Calu3 (cell line): ENCODE data around the gene PHC3. TPM values are rescaled to one million over a fixed set of nuclear protein-coding genes. Genes with fewer than 3 reads are reported as not detected.

Experiments
- BruUV-seq: library from RNA; stranded (reverse); fragments of 400-500 nt; replicated peaks from 2 replicates; lab custom pipeline; 2021; lab: Mats Ljungman, UMichigan
- CTCF ChIA-PET: fragments of 300-600 bp; sonication (Branson Sonifier 250); formaldehyde crosslinking; loops from one replicate; lab custom pipeline; 2022; ENCODE audit warnings: antibody characterized with exemption; lab: Charles Lee
- DNase-seq: peaks from one replicate; pipeline ENCODE4 v3.0.0; 2022
- H3K27ac Mint-ChIP-seq: one replicate; pipeline ENCODE4 v1.8.0; 2022; ENCODE audit warnings: mixed read lengths; ENCODE audit not compliant: unreplicated experiment
- H3K27me3 Mint-ChIP-seq: one replicate; pipeline ENCODE4 v1.8.0; 2022; ENCODE audit warnings: mixed read lengths; ENCODE audit not compliant: unreplicated experiment
- H3K36me3 Mint-ChIP-seq: one replicate; pipeline ENCODE4 v1.8.0; 2022; ENCODE audit warnings: mild to moderate bottlenecking, moderate library complexity, mixed read lengths; ENCODE audit not compliant: insufficient read depth, unreplicated experiment
- H3K4me1 Mint-ChIP-seq: one replicate; pipeline ENCODE4 v1.8.0; 2022; ENCODE audit warnings: mild to moderate bottlenecking, low read depth, mixed read lengths; ENCODE audit not compliant: unreplicated experiment
- H3K4me3 Mint-ChIP-seq: one replicate; pipeline ENCODE4 v1.8.0; 2022; ENCODE audit warnings: mild to moderate bottlenecking, low read depth, moderate library complexity, mixed read lengths; ENCODE audit not compliant: unreplicated experiment
- H3K9me3 Mint-ChIP-seq: one replicate; pipeline ENCODE4 v1.8.0; 2022; ENCODE audit warnings: low read depth, mixed read lengths; ENCODE audit not compliant: unreplicated experiment
- CTCF ChIP-seq: fragments of 200-600 bp; IDR thresholded peaks from one replicate; pipeline ENCODE4 v1.8.0; 2022; ENCODE audit warnings: antibody characterized with exemption; ENCODE audit not compliant: unreplicated experiment
- intact Hi-C: fragments of 100-400 bp; cut with micrococcal nuclease; formaldehyde crosslinking; loops from one replicate; pipeline ENCODE4 v1.10.0; 2022; ENCODE audit not compliant: unreplicated experiment
- total RNA-seq: library from RNA; stranded (reverse); gene quantifications from 2 replicates; pipeline ENCODE4 v1.2.3, GENCODE V29; 2022

Gene PHC3
- total RNA-seq, 1 experiment from 2014 or later, result 113 TPM

DNA sequence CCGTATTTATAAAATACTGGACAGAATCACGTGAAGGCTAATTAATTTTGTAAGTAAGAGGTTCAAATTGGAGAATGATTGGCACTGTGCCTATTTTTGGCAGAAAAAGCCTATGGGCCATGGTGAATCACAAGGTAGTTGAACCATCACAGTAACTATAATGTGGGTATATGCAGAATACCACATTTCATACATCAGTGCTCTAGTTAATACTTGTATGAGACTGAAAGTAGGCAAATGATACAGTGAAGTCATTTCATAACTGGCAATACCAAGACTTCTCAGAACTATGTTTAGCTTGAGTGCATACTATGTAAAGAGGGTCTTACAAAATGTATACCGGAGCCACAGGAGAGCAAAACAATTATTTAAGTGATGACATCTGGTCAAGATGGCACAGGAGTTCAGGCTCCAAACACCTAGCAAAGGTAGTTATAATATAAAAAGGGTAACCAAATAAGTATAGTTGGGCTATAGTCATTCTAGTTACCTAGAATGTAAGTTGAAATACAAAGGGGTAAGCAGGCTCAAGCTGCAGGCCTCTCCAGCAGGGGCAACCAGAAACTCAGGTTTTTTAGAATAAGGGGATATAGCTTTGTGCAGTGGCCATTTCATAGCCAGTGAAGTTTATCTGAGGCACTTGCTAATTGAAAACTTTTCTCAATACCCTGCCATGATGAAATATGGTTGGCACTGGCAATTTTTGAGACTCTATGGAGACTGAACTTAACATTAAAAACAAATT lies 124.7 kb downstream of the PHC3 start:
- H3K27ac Mint-ChIP-seq, result no peak overlapping the region
- peaks cover under 1% of the 10 kb centered on the region for H3K36me3 Mint-ChIP-seq
- H3K4me1 Mint-ChIP-seq, result peaks cover 25% of the 10 kb centered on the region
- H3K27me3 Mint-ChIP-seq, result no peaks in the 10 kb centered on the region
- intact Hi-C loops, result no loop called here
- no peak overlapping the region for H3K4me3 Mint-ChIP-seq
- no peaks in the 10 kb centered on the region for H3K9me3 Mint-ChIP-seq
- no peak for DNase-seq
- no TSS peak for BruUV-seq
- CTCF ChIA-PET, result no interaction called here
- no peak for TF ChIP-seq CTCF

DNA sequence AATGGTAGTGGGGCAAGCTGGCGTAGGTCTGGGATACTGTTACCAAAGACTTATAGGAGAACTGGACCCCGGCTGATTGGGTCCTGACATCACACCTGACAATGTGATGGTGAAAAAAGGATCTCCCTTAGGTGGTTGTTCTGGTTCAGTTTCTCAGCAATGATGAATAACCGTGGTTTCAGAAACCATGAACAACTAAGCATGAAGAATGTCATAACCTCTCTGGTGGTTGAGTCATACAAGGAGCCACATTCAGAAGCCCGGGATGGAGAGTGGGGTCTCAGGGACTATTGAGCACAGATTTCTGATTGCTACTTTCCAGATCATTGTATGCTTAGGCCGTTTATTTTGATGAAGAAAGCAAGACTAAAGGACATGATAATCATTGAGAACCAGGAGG lies 126.3 kb downstream of the PHC3 start:
- intact Hi-C loops, result no loop called here
- no TSS peak for BruUV-seq
- Mint-ChIP-seq H3K9me3 (no peaks in the 10 kb centered on the region), H3K4me1 (peaks cover 32% of the 10 kb centered on the region), H3K4me3 (no peak overlapping the region), H3K36me3 (no peaks in the 10 kb centered on the region), H3K27ac (no peak overlapping the region), H3K27me3 (no peaks in the 10 kb centered on the region)
- no peak for DNase-seq
- CTCF ChIA-PET, result interaction anchor here (0.7 to 0.9 kb wide), 2 partner anchors 8 to 179 kb away, joined by 4 to 8 read pairs; no protein-coding TSS in a partner anchor
- TF ChIP-seq CTCF, result no peak

- no peaks in the 10 kb centered on the region for H3K9me3 Mint-ChIP-seq
- peaks cover 43% of the 10 kb centered on the region for H3K4me1 Mint-ChIP-seq
- peak; percentile 55 for TF ChIP-seq CTCF
- DNase-seq, result no peak
- CTCF ChIA-PET, result interaction anchor here (0.6 to 1.6 kb wide), 10 partner anchors 8 to 192 kb away, joined by 3 to 8 read pairs (median 4); partner anchors contain the start of gene LRRC31
- BruUV-seq, result no TSS peak
- intact Hi-C loops, result loop anchor here (1.0 kb wide), 1 partner anchor 191 kb away; no protein-coding TSS in a partner anchor
- peaks cover 6% of the 10 kb centered on the region for H3K36me3 Mint-ChIP-seq
- H3K27me3 Mint-ChIP-seq, result no peaks in the 10 kb centered on the region
- H3K27ac Mint-ChIP-seq, result no peak overlapping the region
- H3K4me3 Mint-ChIP-seq, result no peak overlapping the region
These were observed 127.3 kb downstream of the PHC3 start for GRCh38 chr3:170054204-170054603.

DNA sequence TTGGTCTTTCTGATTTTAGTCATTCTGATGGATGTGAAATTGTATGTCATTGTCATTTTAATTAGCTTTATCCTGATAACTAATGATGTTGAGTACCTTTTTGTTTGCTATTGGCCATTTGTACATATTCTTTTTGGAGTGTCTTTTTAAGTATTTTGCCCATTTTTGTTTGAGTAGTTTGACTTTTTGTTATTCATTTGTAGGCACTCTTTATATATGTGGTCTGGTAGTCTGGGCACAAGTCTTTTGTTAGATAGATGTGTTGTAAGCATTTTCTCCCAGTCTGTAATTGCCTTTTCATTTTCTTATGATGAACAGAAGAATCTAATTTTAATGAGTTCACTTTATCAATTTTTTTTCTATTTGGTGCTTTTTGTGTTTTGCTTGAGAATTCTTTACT lies 129.1 kb downstream of the PHC3 start:
- CTCF ChIA-PET, result interaction anchor here (1.5 kb wide), 1 partner anchor 255 kb away, joined by 3 read pairs; no protein-coding TSS in a partner anchor
- no TSS peak for BruUV-seq

More for the DNA sequence above, 129.1 kb downstream of the PHC3 start:
- intact Hi-C loops, result no loop called here
- peaks cover 13% of the 10 kb centered on the region for H3K36me3 Mint-ChIP-seq
- no peak for TF ChIP-seq CTCF
- H3K4me3 Mint-ChIP-seq, result no peak overlapping the region
- no peaks in the 10 kb centered on the region for H3K9me3 Mint-ChIP-seq
- no peaks in the 10 kb centered on the region for H3K27me3 Mint-ChIP-seq
- peaks cover 58% of the 10 kb centered on the region for H3K4me1 Mint-ChIP-seq
- H3K27ac Mint-ChIP-seq, result no peak overlapping the region
- no peak for DNase-seq
